ENCODE measurements around the gene ATP2B1.

- TF ChIP-seq CTCF (IDR thresholded peaks at IDR 0.05): no peak
- TF ChIP-seq EP300 (IDR thresholded peaks at IDR 0.05): no peak
- TF ChIP-seq POLR2A (IDR thresholded peaks at IDR 0.05): no peak
- TF ChIP-seq POLR2AphosphoS5 (IDR thresholded peaks at IDR 0.05): no peak
Measured at GRCh38 chr12:89662623-89663022, 46.0 kb downstream of the ATP2B1 start.
